K562 (cell line): ENCODE results near the gene ANKRD16. TPM values are rescaled to one million over a fixed set of nuclear protein-coding genes. Genes with fewer than 3 reads are reported as not detected.

Experiments used
- ATAC-seq: fragments of 200-7000 bp; cut with Tn5 transposase; 3 replicates; pipeline ENCODE4 v1.9.1; 2020; ENCODE audit warnings: moderate library complexity
- BruUV-seq: library from RNA; stranded (reverse); fragments of 400-500 nt; replicated peaks from 2 replicates; lab custom pipeline; 2021; lab: Mats Ljungman, UMichigan
- CTCF ChIA-PET: fragments of 300-600 bp; formaldehyde crosslinking; extraction: SDS; loops from one replicate; lab custom pipeline; 2021; ENCODE audit warnings: low intra/inter-chr PET ratio; lab: Yijun Ruan, JAX
- POLR2A ChIA-PET: fragments of 300-600, 350-650 bp; sonication (Branson Sonifier 250); formaldehyde crosslinking; extraction: SDS; loops from one replicate; lab custom pipeline; 2021; ENCODE audit warnings: antibody characterized with exemption, inconsistent platforms; lab: Yijun Ruan, JAX
- DNase-seq, 4 experiments: peaks; one replicate each; pipeline versions ENCODE4 v3.0.0 to v3.0.0-alpha.2; 2011 to 2018; ENCODE audit warnings: low spot score in 3 of 4, mixed read lengths in 3 of 4; ENCODE audit errors: extremely low read depth in 1 of 4
- FAIRE-seq: peaks from 2 replicates; lab custom pipeline; 2011; peaks lifted over from hg19 to GRCh38; lab: Jason Lieb, UNC
- H2AFZ ChIP-seq: 2 replicates; pipeline ENCODE4 v1.6.0; 2011; ENCODE audit warnings: low read depth, low read length, control low read depth, inconsistent platforms
- H3K27ac ChIP-seq: fragments of 200-600 bp; 3 replicates; pipeline ENCODE4 v1.8.0; 2011; ENCODE audit warnings: low read depth, mild to moderate bottlenecking, control low read depth, inconsistent platforms, low read length, moderate library complexity, mixed read lengths; ENCODE audit errors: extremely low read depth
- H3K27me3 ChIP-seq, 2 experiments: fragments of 300-600 bp in 1 of 2; 2 replicates in 1 of 2; 3 replicates in 1 of 2; pipeline versions ENCODE4 v1.6.0 to v1.8.0; 2011; ENCODE audit warnings: inconsistent platforms in 2 of 2, low read length in 2 of 2, mild to moderate bottlenecking in 1 of 2, mixed read lengths in 1 of 2, moderate library complexity in 1 of 2; ENCODE audit not compliant: control insufficient read depth in 2 of 2, insufficient read depth in 2 of 2
- H3K36me3 ChIP-seq: fragments of 300-600 bp; 3 replicates; pipeline ENCODE4 v1.8.0; 2011; ENCODE audit warnings: mild to moderate bottlenecking, low read length, inconsistent platforms; ENCODE audit not compliant: control insufficient read depth, insufficient read depth
- H3K4me1 ChIP-seq, 2 experiments: fragments of 200-600 bp in 1 of 2; replicated peaks in 1 of 2; 2 replicates in 1 of 2; 3 replicates in 1 of 2; pipeline versions ENCODE4 v1.5.1 to v1.8.0; 2011; ENCODE audit warnings: inconsistent platforms in 2 of 2, low read length in 2 of 2, mild to moderate bottlenecking in 1 of 2, mixed read lengths in 1 of 2, moderate library complexity in 1 of 2; ENCODE audit not compliant: control insufficient read depth in 2 of 2, insufficient read depth in 2 of 2
- H3K4me2 ChIP-seq: 2 replicates; pipeline ENCODE4 v1.6.1; 2011; ENCODE audit warnings: low read length, control low read depth, inconsistent platforms, mixed read lengths; ENCODE audit not compliant: insufficient read depth
- H3K4me3 ChIP-seq: fragments of 200-600 bp; sonication (generic), shearing (Covaris generic); 2 replicates; pipeline ENCODE4 v1.5.1; 2016; ENCODE audit warnings: control low read depth, inconsistent platforms
- H3K79me2 ChIP-seq: fragments of 200-600 bp; 3 replicates; pipeline ENCODE4 v1.8.0; 2011; ENCODE audit warnings: low read length, inconsistent platforms; ENCODE audit not compliant: control insufficient read depth, insufficient read depth
- H3K9ac ChIP-seq, 2 experiments: 2 replicates each; pipeline versions ENCODE4 v1.6.0 to v1.6.1; 2011; ENCODE audit warnings: low read depth in 2 of 2, low read length in 2 of 2, control low read depth in 1 of 2, inconsistent platforms in 1 of 2, mild to moderate bottlenecking in 1 of 2, mixed read lengths in 1 of 2; ENCODE audit not compliant: insufficient read depth in 1 of 2
- H3K9me1 ChIP-seq: one replicate; pipeline ENCODE4 v1.6.0; 2011; ENCODE audit warnings: inconsistent platforms, mild to moderate bottlenecking, low read length, moderate library complexity; ENCODE audit not compliant: control insufficient read depth, insufficient read depth
- H3K9me3 ChIP-seq: replicated peaks from 2 replicates; pipeline ENCODE4 v1.5.1; 2011; ENCODE audit warnings: low read depth, low read length, inconsistent platforms; ENCODE audit not compliant: control insufficient read depth, insufficient read depth
- H4K20me1 ChIP-seq: replicated peaks from 2 replicates; pipeline ENCODE4 v1.6.1; 2011; ENCODE audit warnings: low read length, inconsistent platforms, mixed read lengths; ENCODE audit not compliant: control insufficient read depth, insufficient read depth
- EHMT2 ChIP-seq: fragments of 450-650 bp; IDR thresholded peaks from 2 replicates; pipeline ENCODE4 v1.6.1; 2018; ENCODE audit warnings: antibody characterized with exemption
- EP300 ChIP-seq: IDR thresholded peaks from 2 replicates; pipeline ENCODE4 v1.6.1; 2012; ENCODE audit warnings: low read length, improper control_type of control experiment
- MNT ChIP-seq, 2 experiments: fragments of 450-650 bp; conservative IDR thresholded peaks; 2 replicates each; pipeline ENCODE4 v1.6.1; 2017; ENCODE audit warnings: mild to moderate bottlenecking in 2 of 2, moderate library complexity in 2 of 2
- TAL1 ChIP-seq: fragments of 450-650 bp; IDR thresholded peaks from 2 replicates; pipeline ENCODE4 v1.6.1; 2016; ENCODE audit warnings: mild to moderate bottlenecking
- TCF7L2 ChIP-seq: fragments of 150-350 bp; IDR thresholded peaks from 2 replicates; pipeline ENCODE4 v1.6.1; 2016; ENCODE audit warnings: low read depth, mild to moderate bottlenecking, low read length, moderate library complexity
- ZBED1 ChIP-seq: IDR thresholded peaks from 2 replicates; pipeline ENCODE4 v1.6.1; 2014
- ZNF592 ChIP-seq: fragments of 450-650 bp; IDR thresholded peaks from 2 replicates; pipeline ENCODE4 v1.6.1; 2017; ENCODE audit warnings: antibody characterized with exemption, mild to moderate bottlenecking
- WGBS: fragments of 100-300 bp; shearing (Covaris generic); methylation state at CpG from one replicate; pipeline ENCODE4 v1.1.6; 2016; ENCODE audit warnings: low coverage, mixed read lengths; ENCODE audit not compliant: insufficient coverage; ENCODE audit errors: missing lambda C conversion rate; 5-methylcytosine and 5-hydroxymethylcytosine counted together
- in situ Hi-C: fragments of 300-500 bp; cut with MboI; formaldehyde crosslinking; loops from 4 replicates; pipeline ENCODE4 v1.15.0; 2018; ENCODE audit warnings: inconsistent platforms, mixed read lengths
- intact Hi-C: fragments of 100-400 bp; cut with micrococcal nuclease; formaldehyde crosslinking; loops from 2 replicates; pipeline ENCODE4 v1.14.2; 2022
- polyA plus RNA-seq, 8 experiments: library from polyadenylated mRNA; depleted of rRNA in 4 of 8; stranded (reverse) in 5 of 8; unstranded in 3 of 8; fragments of >200 nt; fragmentation: Nextera tagmentation in 2 of 8; fragmentation: Illumina TruSeq in 1 of 8; extraction: Ambion mirVana in 2 of 8; extraction: Trizol in 1 of 8; gene quantifications; 2 replicates each; pipeline versions ENCODE4 v1.2.1 to v1.2.3, GENCODE V29; 2011 to 2014; ENCODE audit warnings: inconsistent platforms in 1 of 8, missing spikeins in 1 of 8
- total RNA-seq, 7 experiments: library from RNA; depleted of rRNA in 6 of 7; stranded (reverse); fragments of >200 nt in 6 of 7; fragmentation: Illumina TruSeq in 2 of 7; extraction: Trizol in 2 of 7; gene quantifications; 2 replicates each; pipeline versions ENCODE4 v1.2.1 to v1.2.3, GENCODE V29; 2011 to 2021; ENCODE audit warnings: low replicate concordance in 1 of 7

ANKRD16 gene
- total and polyA plus RNA-seq, 9 of the 15 experiments (the other 6 are each of a cell fraction or from before 2014, with no cell fraction given): 1.5 to 16.0 (median 9.5) TPM

- Histone ChIP-seq H3K9me1 (no peaks in the 10 kb centered on the region), H2AFZ (peak overlapping the region; percentile 96), H3K9ac (peak overlapping the region in 1 of 2 experiments; percentile 17; a peak in 2 of 4 replicates), H4K20me1 (no peaks in the 10 kb centered on the region), H3K9me3 (no peaks in the 10 kb centered on the region), H3K27ac (peak overlapping the region; percentile 56), H3K4me1 (peaks cover 19 to 25% of the 10 kb centered on the region in 2 experiments; a peak in 4 of 5 replicates), H3K27me3 (no peaks in the 10 kb centered on the region), H3K4me2 (peak overlapping the region; percentile 44; the same call in 1 of the 2 replicates), H3K36me3 (no peaks in the 10 kb centered on the region), H3K79me2 (no peaks in the 10 kb centered on the region), H3K4me3 (no peak overlapping the region)
- no TSS peak for BruUV-seq
- in situ Hi-C loops (no loop called here), intact Hi-C loops (no loop called here)
- ATAC-seq (peak; percentile 81), DNase-seq (peak; percentile 46 to 86 (median 66)), FAIRE-seq (peak; percentile 84)
- CTCF ChIA-PET: no interaction called here
- POLR2A ChIA-PET: interaction anchor here (0.9 to 2.2 kb wide), 6 partner anchors 10 to 61 kb away, joined by 3 to 6 read pairs (median 4); partner anchors contain the start of genes ANKRD16 and FBH1
- 32% methylated on average over 9 of the region's 9 CpGs for WGBS
- TF ChIP-seq ZNF592: peak; percentile 77
- peak; percentile 74 for TF ChIP-seq TAL1
- TF ChIP-seq MNT (conservative IDR thresholded peaks at IDR 0.05): peak in 1 of 2 experiments; percentile 39; a peak in 1 of 4 replicates
- no peak for TF ChIP-seq ZBED1
- peak; percentile 46; the same call in 1 of the 2 replicates for TF ChIP-seq EP300
- peak; percentile 42; the same call in 1 of the 2 replicates for TF ChIP-seq EHMT2
- no peak for TF ChIP-seq TCF7L2
Measured at GRCh38 chr10:5829267-5829666, 60.4 kb downstream of the ANKRD16 start.
